MM.1S (cell line): ENCODE measurements around the gene SPEM1.
"Not testable (repeated sequence)": the region's sequence is repeated elsewhere in the genome, so short reads cannot be mapped to it uniquely, and the experiment has no call there.

Experiments used
- DNase-seq: peaks from one replicate; pipeline ENCODE4 v3.0.0-alpha.2; 2015
- H2AFZ ChIP-seq: fragments of 300-600 bp; sonication (generic); 2 replicates; pipeline ENCODE4 v1.6.0; 2016; ENCODE audit warnings: antibody characterized with exemption, low read length
- H3F3A ChIP-seq: fragments of 300-600 bp; sonication (generic); 2 replicates; pipeline ENCODE4 v1.6.1; 2016; ENCODE audit warnings: mild to moderate bottlenecking, antibody characterized with exemption, low read length, moderate library complexity, mixed read lengths; ENCODE audit not compliant: insufficient read depth
- H3K27ac ChIP-seq: fragments of 300-600 bp; sonication (generic); 2 replicates; pipeline ENCODE4 v1.5.1; 2016; ENCODE audit warnings: mild to moderate bottlenecking, low read length
- H3K27me3 ChIP-seq: fragments of 300-600 bp; sonication (generic); replicated peaks from 2 replicates; pipeline ENCODE4 v1.6.0; 2016; ENCODE audit warnings: low read length; ENCODE audit not compliant: insufficient read depth
- H3K36me3 ChIP-seq: fragments of 300-600 bp; sonication (generic); replicated peaks from 2 replicates; pipeline ENCODE4 v1.6.1; 2016; ENCODE audit warnings: mild to moderate bottlenecking, low read length, mixed read lengths; ENCODE audit not compliant: insufficient read depth
- H3K4me1 ChIP-seq: fragments of 300-600 bp; sonication (generic); 2 replicates; pipeline ENCODE4 v1.6.1; 2016; ENCODE audit warnings: low read length, mixed read lengths
- H3K4me2 ChIP-seq: fragments of 300-600 bp; sonication (generic); 2 replicates; pipeline ENCODE4 v1.6.0; 2016; ENCODE audit warnings: low read depth, low read length
- H3K4me3 ChIP-seq: fragments of 300-600 bp; sonication (generic); 2 replicates; pipeline ENCODE4 v1.5.1; 2016; ENCODE audit warnings: low read length, mixed read lengths
- H3K79me2 ChIP-seq: fragments of 300-600 bp; sonication (generic); 2 replicates; pipeline ENCODE4 v1.6.1; 2016; ENCODE audit warnings: mixed run types, low read length, mixed read lengths
- H3K9ac ChIP-seq: fragments of 300-600 bp; sonication (generic); 2 replicates; pipeline ENCODE4 v1.6.1; 2016; ENCODE audit warnings: low read length, mixed read lengths
- H3K9me2 ChIP-seq: fragments of 300-600 bp; sonication (generic); replicated peaks from 2 replicates; pipeline ENCODE4 v1.6.1; 2016; ENCODE audit warnings: mild to moderate bottlenecking, low read length, mixed read lengths; ENCODE audit not compliant: insufficient read depth
- H3K9me3 ChIP-seq: fragments of 300-600 bp; sonication (generic); replicated peaks from 2 replicates; pipeline ENCODE4 v1.6.1; 2016; ENCODE audit warnings: mild to moderate bottlenecking, low read length, mixed read lengths; ENCODE audit not compliant: insufficient read depth
- H4K20me1 ChIP-seq: fragments of 300-600 bp; sonication (generic); 2 replicates; pipeline ENCODE4 v1.6.1; 2016; ENCODE audit warnings: mild to moderate bottlenecking, low read length, moderate library complexity, mixed read lengths; ENCODE audit not compliant: insufficient read depth
- CTCF ChIP-seq: fragments of 300-600 bp; sonication (generic); IDR thresholded peaks from 2 replicates; pipeline ENCODE4 v1.5.1; 2016; ENCODE audit warnings: antibody characterized with exemption, low read length, mixed read lengths
- EZH2 ChIP-seq: fragments of 300-600 bp; sonication (generic); optimal IDR thresholded peaks from 2 replicates; pipeline ENCODE3; 2017; ENCODE audit warnings: low read depth, mild to moderate bottlenecking, antibody characterized with exemption, low read length, mixed read lengths
- EZH2phosphoT487 ChIP-seq: fragments of 300-600 bp; sonication (generic); IDR thresholded peaks from 2 replicates; pipeline ENCODE4 v1.6.1; 2018; ENCODE audit warnings: antibody characterized with exemption, low read length

SPEM1 gene

GRCh38 chr17:7467498-7467897, 47.4 kb downstream of the SPEM1 start:
- H3K4me2 ChIP-seq, result no peak overlapping the region
- H3K9me2 ChIP-seq, result no peaks in the 10 kb centered on the region
- H3K27ac ChIP-seq, result no peak overlapping the region
- H3K79me2 ChIP-seq, result no peaks in the 10 kb centered on the region
- no peak overlapping the region for H3K9ac ChIP-seq
- H4K20me1 ChIP-seq, result no peaks in the 10 kb centered on the region
- no peaks in the 10 kb centered on the region for H3K36me3 ChIP-seq
- DNase-seq, result no peak
- H3F3A ChIP-seq, result no peaks in the 10 kb centered on the region
- no peaks in the 10 kb centered on the region for H3K4me1 ChIP-seq
- no peaks in the 10 kb centered on the region for H3K27me3 ChIP-seq
- TF ChIP-seq EZH2 (no peak), EZH2phosphoT487 (no peak), CTCF (no peak)
- H2AFZ ChIP-seq, result no peak overlapping the region
- H3K9me3 ChIP-seq, result no peaks in the 10 kb centered on the region
- no peak overlapping the region for H3K4me3 ChIP-seq

DNA sequence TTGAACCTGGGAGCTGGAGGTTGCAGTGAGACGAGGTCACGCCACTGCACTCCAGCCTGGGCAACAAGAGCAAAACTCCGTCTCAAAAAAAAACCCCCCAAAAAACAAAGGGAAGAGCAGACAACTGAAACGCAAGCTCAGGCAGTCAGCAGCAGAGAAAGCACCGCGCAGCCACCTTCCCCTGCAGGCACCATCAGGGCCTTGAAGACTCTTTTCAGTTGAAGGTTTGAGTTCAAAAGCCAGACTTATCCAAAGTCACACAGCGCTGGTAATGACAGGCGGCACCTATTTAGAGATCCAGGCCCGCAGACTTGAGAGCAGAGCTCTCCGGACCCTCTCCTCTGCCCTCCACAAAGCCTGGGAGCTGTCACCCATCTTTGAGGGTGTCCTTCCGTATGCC, 48.2 kb downstream of the SPEM1 start:
- no peaks in the 10 kb centered on the region for H3K9me2 ChIP-seq
- H4K20me1 ChIP-seq, result no peaks in the 10 kb centered on the region
- TF ChIP-seq EZH2phosphoT487, result no peak
- TF ChIP-seq CTCF, result no peak
- no peak for TF ChIP-seq EZH2
- no peaks in the 10 kb centered on the region for H3K79me2 ChIP-seq
- H3K36me3 ChIP-seq, result no peaks in the 10 kb centered on the region
- no peaks in the 10 kb centered on the region for H3K4me1 ChIP-seq
- DNase-seq, result no peak
- no peak overlapping the region for H3K27ac ChIP-seq
- H3K9me3 ChIP-seq, result no peaks in the 10 kb centered on the region
- no peak overlapping the region for H3K9ac ChIP-seq
- no peak overlapping the region for H3K4me2 ChIP-seq
- no peak overlapping the region for H2AFZ ChIP-seq
- H3K27me3 ChIP-seq, result no peaks in the 10 kb centered on the region
- no peaks in the 10 kb centered on the region for H3F3A ChIP-seq
- H3K4me3 ChIP-seq, result no peak overlapping the region

DNA sequence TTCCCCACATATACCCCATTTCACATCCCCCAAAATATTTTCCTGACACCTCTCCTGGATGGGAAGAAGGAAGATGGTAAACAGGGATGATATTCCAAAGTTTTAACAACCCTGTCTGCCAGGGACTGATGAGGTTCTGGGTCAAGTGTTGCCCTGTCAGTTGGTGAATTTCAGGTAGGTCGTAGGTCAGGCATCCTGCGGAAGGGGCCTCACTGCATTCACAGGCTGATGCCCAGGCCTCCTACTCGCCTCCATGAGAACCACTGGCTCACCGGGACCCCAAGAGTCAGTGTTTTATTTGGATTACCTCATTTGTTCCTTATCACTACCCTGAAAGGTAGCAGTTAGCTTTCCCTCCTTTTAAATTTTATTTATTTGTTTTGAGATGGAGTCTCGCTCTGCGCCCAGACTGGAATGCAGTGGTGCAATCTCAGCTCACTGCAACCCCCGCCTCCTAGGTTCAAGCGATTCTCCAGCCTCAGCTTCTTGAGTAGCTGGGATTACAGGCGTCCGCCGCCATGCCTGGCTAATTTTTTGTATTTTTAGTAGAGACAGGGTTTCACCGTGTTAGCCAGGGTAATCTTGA, 48.8 kb downstream of the SPEM1 start:
- Histone ChIP-seq H3K9me2 (no peaks in the 10 kb centered on the region), H3K4me3 (no peak overlapping the region), H3K4me2 (no peak overlapping the region), H3K9me3 (no peaks in the 10 kb centered on the region), H3K9ac (no peak overlapping the region), H4K20me1 (no peaks in the 10 kb centered on the region), H2AFZ (no peak overlapping the region), H3K79me2 (no peaks in the 10 kb centered on the region), H3K27ac (no peak overlapping the region), H3K27me3 (no peaks in the 10 kb centered on the region), H3F3A (no peaks in the 10 kb centered on the region), H3K36me3 (no peaks in the 10 kb centered on the region), H3K4me1 (no peaks in the 10 kb centered on the region)
- DNase-seq, result no peak
- TF ChIP-seq CTCF (no peak), EZH2 (no peak), EZH2phosphoT487 (no peak)

DNA sequence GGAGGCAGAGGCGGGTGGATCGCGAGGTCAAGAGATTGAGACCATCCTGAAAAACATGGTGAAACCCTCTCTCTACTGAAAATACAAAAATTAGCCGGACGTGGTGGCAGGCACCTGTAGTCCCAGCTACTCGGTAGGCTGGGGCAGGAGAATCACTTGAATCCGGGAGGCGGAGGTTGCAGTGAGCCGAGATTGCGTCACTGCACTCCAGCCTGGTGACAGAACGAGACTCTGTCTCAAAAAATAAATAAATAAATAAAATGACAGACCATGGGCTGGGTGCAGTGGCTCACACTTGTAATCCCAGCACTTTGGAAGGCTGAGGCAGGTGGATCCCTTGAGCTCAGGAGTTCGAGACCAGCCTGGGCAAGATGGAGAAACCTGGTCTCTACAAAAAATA, 49.7 kb downstream of the SPEM1 start:
- H3K79me2 ChIP-seq, H3K27me3 ChIP-seq, H3K9ac ChIP-seq, H3K9me3 ChIP-seq, H3K4me3 ChIP-seq, H3K4me1 ChIP-seq, H3F3A ChIP-seq, H3K9me2 ChIP-seq, H3K36me3 ChIP-seq, H3K4me2 ChIP-seq, H3K27ac ChIP-seq, H2AFZ ChIP-seq, DNase-seq, H4K20me1 ChIP-seq: not testable (repeated sequence)

DNA sequence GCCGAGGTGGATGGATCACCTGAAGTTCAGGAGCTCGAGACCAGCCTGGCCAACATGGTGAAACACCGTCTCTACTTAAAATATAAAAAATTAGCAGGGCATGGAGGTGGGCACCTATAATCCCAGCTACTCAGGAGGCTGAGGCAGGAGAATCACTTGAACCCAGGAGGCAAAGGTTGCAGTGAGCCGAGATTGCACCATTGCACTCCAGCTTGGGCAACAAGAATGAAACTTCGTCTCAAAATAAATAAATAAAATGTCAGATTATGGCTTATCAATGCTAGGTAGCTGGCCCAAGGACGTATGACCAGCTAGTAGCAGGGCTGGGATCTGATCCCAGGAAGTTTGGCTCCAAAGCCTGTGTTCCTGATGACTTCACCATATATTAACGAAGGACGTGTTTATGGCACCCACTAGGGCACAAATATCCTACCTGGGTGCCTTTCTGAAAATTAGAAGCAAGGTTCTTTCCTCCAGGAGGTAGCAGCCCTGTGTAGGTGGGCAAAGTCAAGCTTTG, 50.4 kb downstream of the SPEM1 start:
- not testable (repeated sequence) for H3K36me3 ChIP-seq, H3K4me1 ChIP-seq, H3K9me3 ChIP-seq, H2AFZ ChIP-seq, H3K4me2 ChIP-seq, H3K4me3 ChIP-seq, H3F3A ChIP-seq, H3K27ac ChIP-seq, H3K9ac ChIP-seq, H3K79me2 ChIP-seq, H3K27me3 ChIP-seq, H3K9me2 ChIP-seq, H4K20me1 ChIP-seq, DNase-seq
